ENCODE measurements around the gene TUBB3. TPM values are rescaled to one million over a fixed set of nuclear protein-coding genes. Genes with fewer than 3 reads are reported as not detected.

Gene TUBB3
- total and polyA plus RNA-seq, 7 donors = 0.46 to 35.0 (median 23.5) TPM

DNA sequence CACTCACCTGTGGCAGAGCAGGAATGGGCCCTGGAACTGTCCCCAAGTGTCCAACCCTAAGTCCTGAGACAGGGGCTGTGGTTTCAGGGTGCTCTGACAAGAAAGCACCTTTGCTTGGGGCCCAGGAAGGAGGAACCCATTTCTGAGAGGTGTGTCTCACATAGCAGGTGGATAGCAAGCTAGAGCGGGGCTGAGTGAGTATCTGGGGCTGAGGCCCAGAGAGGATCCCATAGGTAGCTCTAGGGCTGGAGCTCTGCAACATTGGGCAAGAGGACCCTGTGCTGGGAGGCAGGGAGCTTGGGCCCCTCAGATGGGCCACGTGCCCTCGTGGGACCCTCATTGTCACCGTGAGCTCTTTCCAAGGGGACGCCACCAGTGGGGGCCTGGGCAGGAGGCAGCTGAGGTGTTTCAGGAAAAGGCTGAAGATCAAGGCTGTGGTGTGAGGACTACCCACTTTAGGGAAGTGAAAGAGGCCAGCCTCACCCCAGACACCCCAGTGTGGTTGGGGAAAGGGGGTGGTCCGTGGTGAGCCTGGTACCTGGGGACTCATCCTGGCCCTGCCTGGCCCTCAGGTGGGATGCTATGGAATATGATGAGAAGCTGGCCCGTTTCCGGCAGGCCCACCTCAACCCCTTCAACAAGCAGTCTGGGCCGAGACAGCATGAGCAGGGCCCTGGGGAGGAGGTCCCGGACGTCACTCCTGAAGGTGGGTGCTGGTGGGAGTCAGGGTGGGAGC is 30.7 kb downstream of the TUBB3 start:
- no peak for DNase-seq
- Histone ChIP-seq H3K9me3 (no peaks in the 10 kb centered on the region), H3K4me3 (no peak overlapping the region), H3K27me3 (no peaks in the 10 kb centered on the region), H3K4me1 (peaks cover 0 to 11% (median 9%) of the 10 kb centered on the region in 4 donors), H3K36me3 (peaks cover 0 to 46% (median 5%) of the 10 kb centered on the region in 4 donors), H3K27ac (no peak overlapping the region)
- no peak for TF ChIP-seq POLR2A (IDR thresholded peaks at IDR 0.05)
- TF ChIP-seq POLR2AphosphoS5 (IDR thresholded peaks at IDR 0.05) = no peak
- TF ChIP-seq, protein P1, sequence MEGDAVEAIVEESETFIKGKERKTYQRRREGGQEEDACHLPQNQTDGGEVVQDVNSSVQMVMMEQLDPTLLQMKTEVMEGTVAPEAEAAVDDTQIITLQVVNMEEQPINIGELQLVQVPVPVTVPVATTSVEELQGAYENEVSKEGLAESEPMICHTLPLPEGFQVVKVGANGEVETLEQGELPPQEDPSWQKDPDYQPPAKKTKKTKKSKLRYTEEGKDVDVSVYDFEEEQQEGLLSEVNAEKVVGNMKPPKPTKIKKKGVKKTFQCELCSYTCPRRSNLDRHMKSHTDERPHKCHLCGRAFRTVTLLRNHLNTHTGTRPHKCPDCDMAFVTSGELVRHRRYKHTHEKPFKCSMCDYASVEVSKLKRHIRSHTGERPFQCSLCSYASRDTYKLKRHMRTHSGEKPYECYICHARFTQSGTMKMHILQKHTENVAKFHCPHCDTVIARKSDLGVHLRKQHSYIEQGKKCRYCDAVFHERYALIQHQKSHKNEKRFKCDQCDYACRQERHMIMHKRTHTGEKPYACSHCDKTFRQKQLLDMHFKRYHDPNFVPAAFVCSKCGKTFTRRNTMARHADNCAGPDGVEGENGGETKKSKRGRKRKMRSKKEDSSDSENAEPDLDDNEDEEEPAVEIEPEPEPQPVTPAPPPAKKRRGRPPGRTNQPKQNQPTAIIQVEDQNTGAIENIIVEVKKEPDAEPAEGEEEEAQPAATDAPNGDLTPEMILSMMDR (IDR thresholded peaks at IDR 0.05) = no peak
- no peak for TF ChIP-seq EP300 (IDR thresholded peaks at IDR 0.05)
- 78 to 92% methylated on average over 11 of the region's 11 CpGs for WGBS, 2 donors
- intact Hi-C loops (cut with DNase I) = no loop called here

DNA sequence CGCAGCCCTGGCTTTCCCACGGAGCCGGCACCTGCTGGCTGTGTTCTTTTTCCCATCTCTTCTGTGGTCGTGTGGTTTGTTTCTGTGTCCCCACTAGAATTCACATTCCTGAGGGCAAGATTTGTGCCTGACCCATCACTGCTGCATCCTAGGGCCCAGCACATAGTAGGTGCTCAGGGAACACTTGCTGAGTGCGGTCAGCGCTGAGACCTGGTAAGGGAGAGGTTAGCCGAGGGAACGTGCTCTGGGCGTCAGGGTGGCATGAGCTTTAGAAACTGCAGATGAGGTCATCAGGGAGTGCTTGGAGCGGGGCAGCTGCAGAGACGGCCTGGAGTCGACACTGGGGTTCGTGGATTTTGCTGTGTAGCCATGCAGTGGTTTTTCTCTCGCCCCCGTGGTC is 31.3 kb downstream of the TUBB3 start:
- Histone ChIP-seq H3K4me1 (peaks cover 0 to 7% (median 5%) of the 10 kb centered on the region in 4 donors), H3K36me3 (peaks cover 0 to 53% (median 7%) of the 10 kb centered on the region in 4 donors), H3K4me3 (no peak overlapping the region), H3K9me3 (no peaks in the 10 kb centered on the region), H3K27ac (no peak overlapping the region), H3K27me3 (no peaks in the 10 kb centered on the region)
- DNase-seq = no peak
- 91 to 93% methylated on average over 15 of the region's 15 CpGs for WGBS, 2 donors
- intact Hi-C loops (cut with DNase I) = no loop called here
- TF ChIP-seq EP300 (IDR thresholded peaks at IDR 0.05) (no peak), POLR2A (IDR thresholded peaks at IDR 0.05) (no peak), POLR2AphosphoS5 (IDR thresholded peaks at IDR 0.05) (no peak)
- TF ChIP-seq, protein P1 (IDR thresholded peaks at IDR 0.05) = no peak

DNA sequence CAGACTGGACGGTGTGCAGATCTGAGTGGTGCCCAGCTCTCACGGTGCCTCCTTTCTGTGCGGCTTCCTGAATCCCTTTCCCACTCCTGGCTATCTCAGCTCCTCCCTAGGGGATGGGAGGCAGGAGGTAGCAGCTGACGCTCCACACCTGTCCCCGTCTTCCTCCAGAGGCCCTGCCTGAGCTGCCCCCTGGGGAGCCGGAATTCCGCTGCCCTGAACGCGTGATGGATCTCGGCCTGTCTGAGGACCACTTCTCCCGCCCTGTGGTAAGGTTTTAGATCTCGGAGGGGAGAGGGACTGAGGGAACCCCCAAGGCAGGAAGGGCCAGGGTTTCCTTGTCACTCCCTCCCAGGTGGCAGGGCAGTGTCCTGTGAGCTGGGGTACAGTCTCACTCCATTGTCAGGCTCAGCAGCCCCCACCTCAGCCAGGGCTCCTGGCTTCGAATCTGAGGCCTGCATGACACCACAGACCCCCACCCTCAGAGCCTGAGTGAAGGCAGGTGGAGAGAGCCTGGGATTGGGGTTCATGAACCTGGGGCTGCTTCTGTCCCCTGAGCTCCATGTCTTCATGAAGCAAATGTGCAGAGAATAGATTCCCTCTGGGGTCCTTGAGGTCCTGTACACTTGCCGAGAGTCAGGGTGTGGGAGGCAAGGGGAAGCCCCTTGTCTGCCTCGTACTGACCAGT is 32.0 kb downstream of the TUBB3 start:
- no peak overlapping the region for H3K4me3 ChIP-seq
- intact Hi-C loops (cut with DNase I) = no loop called here
- peaks cover 0 to under 1% (median 0%) of the 10 kb centered on the region in 4 donors for H3K4me1 ChIP-seq
- no peak for DNase-seq
- 93 to 95% methylated on average over 15 of the region's 15 CpGs for WGBS, 2 donors
- no peaks in the 10 kb centered on the region for H3K9me3 ChIP-seq
- TF ChIP-seq POLR2A (IDR thresholded peaks at IDR 0.05) (no peak), POLR2AphosphoS5 (IDR thresholded peaks at IDR 0.05) (no peak), EP300 (IDR thresholded peaks at IDR 0.05) (no peak)
- TF ChIP-seq, protein P1 (IDR thresholded peaks at IDR 0.05) = no peak
- no peak overlapping the region for H3K27ac ChIP-seq
- peaks cover 0 to 59% (median 9%) of the 10 kb centered on the region in 4 donors for H3K36me3 ChIP-seq
- H3K27me3 ChIP-seq = no peaks in the 10 kb centered on the region

DNA sequence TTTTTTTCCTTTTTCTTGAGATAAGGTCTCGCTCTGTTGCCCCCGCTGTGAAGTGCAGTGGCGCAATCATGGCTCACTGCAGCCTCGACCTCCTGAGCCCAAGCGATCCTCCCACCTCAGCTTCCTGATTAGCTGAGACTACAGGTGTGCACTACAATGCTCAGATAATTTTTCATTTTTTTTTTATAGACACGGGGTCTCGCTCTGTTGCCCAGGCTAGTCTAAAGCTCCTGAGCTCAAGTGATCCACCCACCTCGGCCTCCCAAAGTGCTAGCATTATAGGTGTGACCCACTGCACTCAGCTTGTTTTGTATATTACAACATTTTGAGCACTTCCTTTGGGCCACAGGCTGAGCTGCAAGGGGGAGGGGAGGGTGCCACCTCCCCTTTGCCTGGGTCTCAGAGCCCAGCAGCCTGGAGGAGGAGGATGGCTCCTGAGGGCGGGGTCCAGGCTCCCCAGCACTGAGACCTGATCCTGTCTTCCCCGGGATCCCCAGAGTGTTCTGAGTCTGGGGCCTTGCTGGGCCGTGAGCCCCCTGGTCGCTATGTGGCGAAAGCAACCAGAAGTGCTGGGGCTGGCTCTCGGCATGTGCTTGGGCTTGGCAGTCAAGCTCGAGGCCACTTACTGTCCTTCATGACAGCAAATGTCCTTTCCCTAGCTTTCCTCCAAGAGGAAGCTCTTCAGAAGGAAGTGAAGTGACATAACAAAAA is 33.5 kb downstream of the TUBB3 start:
- intact Hi-C loops (cut with DNase I) = no loop called here
- Histone ChIP-seq H3K4me1 (no peaks in the 10 kb centered on the region), H3K27me3 (no peaks in the 10 kb centered on the region), H3K27ac (no peak overlapping the region), H3K4me3 (peak overlapping the region in 1 of 4 donors; percentile 20), H3K36me3 (peaks cover 0 to 73% (median 10%) of the 10 kb centered on the region in 4 donors), H3K9me3 (no peaks in the 10 kb centered on the region)
- 83 to 90% methylated on average over 15 of the region's 15 CpGs for WGBS, 2 donors
- TF ChIP-seq EP300 (IDR thresholded peaks at IDR 0.05) (no peak), POLR2AphosphoS5 (IDR thresholded peaks at IDR 0.05) (no peak), POLR2A (IDR thresholded peaks at IDR 0.05) (no peak)
- TF ChIP-seq, protein P1 (IDR thresholded peaks at IDR 0.05) = no peak
- no peak for DNase-seq
